ENCODE measurements around the gene ENTHD1. TPM values are rescaled to one million over a fixed set of nuclear protein-coding genes. Genes with fewer than 3 reads are reported as not detected.

ENTHD1 gene
- total and polyA plus RNA-seq, 2 of the 8 experiments (the other 6 are each of a cell fraction or from before 2014, with no cell fraction given): not detected

DNA sequence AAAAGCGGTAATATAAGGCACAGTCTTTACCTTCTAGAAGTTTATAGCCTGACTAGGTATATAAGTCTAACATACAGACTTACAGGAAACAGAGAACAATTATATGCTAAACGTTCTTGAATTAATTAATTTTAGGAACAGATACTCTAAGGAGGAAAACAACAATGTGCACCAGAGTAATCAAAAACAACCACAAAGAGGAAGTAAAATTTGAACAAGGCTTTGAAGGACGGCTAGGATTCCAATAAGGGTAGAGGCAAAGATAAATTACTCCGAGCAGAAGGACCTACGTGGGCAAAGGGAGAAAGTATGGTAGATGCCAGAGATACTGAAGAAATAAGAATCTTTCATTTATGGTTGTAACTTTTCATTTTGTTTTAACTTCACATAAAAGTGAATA lies 54.4 kb downstream of the ENTHD1 start:
- WGBS, 2 experiments (ENCODE audit: extremely low coverage in 1 of 2, insufficient coverage in 1 of 2, insufficient read length in 1 of 2, insufficient replicate concordance in 2 of 2, low coverage in 1 of 2, low lambda C conversion rate in 2 of 2, missing lambda C conversion rate in 1 of 2): 75% methylated on average over 5 of the region's 5 CpGs; no CpG with 5 or more reads in 1 of the 2 experiments
- no peak overlapping the region for H3K18ac ChIP-seq (ENCODE audit: extremely low read depth, low read length)
- H2BK120ac ChIP-seq (replicated peaks; ENCODE audit: low read depth, low read length): no peak overlapping the region
- no peaks in the 10 kb centered on the region for H3K79me2 ChIP-seq (ENCODE audit: control insufficient read depth in 1 of 2, insufficient read depth in 2 of 2, low read length in 2 of 2)
- TF ChIP-seq TBP (IDR thresholded peaks at IDR 0.05; ENCODE audit: low read depth, low read length) (no peak), GABPA (IDR thresholded peaks at IDR 0.05; ENCODE audit: borderline replicate concordance, insufficient read depth, low read length) (no peak), SP4 (IDR thresholded peaks at IDR 0.05; ENCODE audit: low read length) (no peak), RBBP5 (IDR thresholded peaks at IDR 0.05; ENCODE audit: borderline replicate concordance, low read depth, low read length) (no peak), JUN (IDR thresholded peaks at IDR 0.05; ENCODE audit: low read depth, low read length) (no peak), ATF3 (IDR thresholded peaks at IDR 0.05; ENCODE audit: insufficient read depth, low read depth, low read length) (no peak), HDAC2 (IDR thresholded peaks at IDR 0.05; ENCODE audit: borderline replicate concordance in 1 of 2, low read depth in 2 of 2, low read length in 2 of 2) (no peak), KDM5A (IDR thresholded peaks at IDR 0.05; ENCODE audit: low read length) (no peak), FOSL1 (IDR thresholded peaks at IDR 0.05; ENCODE audit: insufficient read depth, low read depth, low read length) (no peak), PHF8 (conservative IDR thresholded peaks at IDR 0.05; ENCODE audit: low read depth, low read length) (no peak)
- H2AK5ac ChIP-seq (ENCODE audit: low read depth, low read length): no peak overlapping the region
- H2BK5ac ChIP-seq (ENCODE audit: low read depth, low read length): no peak overlapping the region
- no peak overlapping the region for H3K4me2 ChIP-seq (ENCODE audit: insufficient read depth in 1 of 2, low read depth in 2 of 2, low read length in 2 of 2)
- no peaks in the 10 kb centered on the region for H4K20me1 ChIP-seq (replicated peaks in 1 of 2; ENCODE audit: control insufficient read depth in 1 of 2, insufficient read depth in 2 of 2, low read length in 2 of 2)
- H3K9me3 ChIP-seq (ENCODE audit: insufficient read depth in 2 of 2, low read depth in 1 of 2, low read length in 1 of 2): no peaks in the 10 kb centered on the region
- H2BK20ac ChIP-seq (ENCODE audit: low read length): no peak overlapping the region
- H3K27me3 ChIP-seq (replicated peaks in 1 of 4; ENCODE audit: control insufficient read depth in 3 of 4, extremely low read depth in 1 of 4, insufficient read depth in 3 of 4, low read length in 3 of 4): no peaks in the 10 kb centered on the region
- no peak overlapping the region for H3K27ac ChIP-seq (ENCODE audit: low read depth, low read length)
- H4K91ac ChIP-seq (replicated peaks; ENCODE audit: insufficient read length, low read length): no peak overlapping the region
- no peak overlapping the region for H3K14ac ChIP-seq (ENCODE audit: insufficient read length)
- no peak overlapping the region for H3K23ac ChIP-seq (ENCODE audit: insufficient read length)
- no peak overlapping the region for H3K4ac ChIP-seq (replicated peaks; ENCODE audit: insufficient read length, low read depth, low read length)
- H3K23me2 ChIP-seq (ENCODE audit: low read depth, low read length): no peaks in the 10 kb centered on the region
- H2BK12ac ChIP-seq (ENCODE audit: low read depth, low read length): no peak overlapping the region
- ChIA-PET CTCF (ENCODE audit: partially characterized antibody) (interaction anchor here (0.6 kb wide), 1 partner anchor 20 kb away, joined by 3 read pairs; no protein-coding TSS in a partner anchor), POLR2A (ENCODE audit: partially characterized antibody) (no interaction called here)
- H3K79me1 ChIP-seq (ENCODE audit: low read depth, low read length): no peaks in the 10 kb centered on the region
- no peak overlapping the region for H4K5ac ChIP-seq (ENCODE audit: insufficient read length, low read depth, low read length)
- no peaks in the 10 kb centered on the region for H3K4me1 ChIP-seq (replicated peaks in 1 of 4; ENCODE audit: control insufficient read depth in 3 of 4, insufficient read depth in 4 of 4, low read length in 3 of 4)
- H3K36me3 ChIP-seq (ENCODE audit: control insufficient read depth in 2 of 4, insufficient read depth in 4 of 4, low read length in 3 of 4): no peaks in the 10 kb centered on the region
- H3K9ac ChIP-seq (replicated peaks in 1 of 4; ENCODE audit: extremely low read depth in 1 of 4, low read depth in 3 of 4, low read length in 3 of 4): no peak overlapping the region
- H2BK15ac ChIP-seq (ENCODE audit: low read length): no peak overlapping the region
- DNase-seq (ENCODE audit: low read depth in 1 of 2, low spot score in 2 of 2) (no peak), FAIRE-seq (no peak)
- no peak overlapping the region for H3K56ac ChIP-seq (replicated peaks; ENCODE audit: insufficient read length, low read depth, low read length)
- no peak overlapping the region for H3K4me3 ChIP-seq (ENCODE audit: extremely low read depth in 1 of 4, insufficient read depth in 2 of 4, low read depth in 3 of 4, low read length in 4 of 4)
- no peak overlapping the region for H4K8ac ChIP-seq (ENCODE audit: extremely low read depth, insufficient read depth, low read length)
- no peak overlapping the region for H2AFZ ChIP-seq (ENCODE audit: low read length)

Data from H1 (cell line).